Heart right ventricle (tissue), 16 donors: ENCODE data around the gene SPTLC2. TPM values are rescaled to one million over a fixed set of nuclear protein-coding genes. Genes with fewer than 3 reads are reported as not detected.

Experiments
- ATAC-seq, 8 donors: fragments of 200-7000 bp; cut with Tn5 transposase; one replicate each; pipeline ENCODE4 v1.9.1; 2020; ENCODE audit warnings: mild to moderate bottlenecking in 8 of 8, moderate library complexity in 8 of 8, moderate number of reproducible peaks in 1 of 8
- DNase-seq, 2 donors: peaks; one replicate each; pipeline ENCODE4 v3.0.0-alpha.2; 2020
- H3K27ac ChIP-seq, 10 donors: fragments of 200-600 bp; sonication (generic) in 2 of 10; one replicate each; pipeline versions ENCODE4 v1.5.0 to v1.8.0; 2020 to 2022; ENCODE audit warnings: mild to moderate bottlenecking in 3 of 10
- H3K27me3 ChIP-seq, 7 donors: fragments of 200-600 bp; one replicate each; pipeline ENCODE4 v1.8.0; 2021 to 2022; ENCODE audit warnings: mild to moderate bottlenecking in 2 of 7
- H3K36me3 ChIP-seq, 9 donors: fragments of 200-600 bp; sonication (generic) in 1 of 9; one replicate each; pipeline versions ENCODE4 v1.5.0 to v1.8.0; 2020 to 2022; ENCODE audit warnings: mild to moderate bottlenecking in 2 of 9
- H3K4me1 ChIP-seq, 9 donors: fragments of 200-600 bp; sonication (generic) in 1 of 9; one replicate each; pipeline versions ENCODE4 v1.5.0 to v1.8.0; 2020 to 2022; ENCODE audit warnings: mild to moderate bottlenecking in 4 of 9
- H3K4me3 ChIP-seq, 10 donors: fragments of 200-600 bp; sonication (generic) in 2 of 10; one replicate each; pipeline versions ENCODE4 v1.5.0 to v1.8.0; 2020 to 2022; ENCODE audit warnings: mild to moderate bottlenecking in 7 of 10, moderate library complexity in 2 of 10
- H3K9me3 ChIP-seq, 11 donors: fragments of 200-600 bp in 10 of 11; sonication (generic) in 2 of 11; one replicate each; pipeline versions ENCODE4 v1.5.0 to v1.8.0; 2013 to 2022; ENCODE audit warnings: mild to moderate bottlenecking in 2 of 11, control low read depth in 1 of 11, moderate library complexity in 1 of 11
- WGBS, 2 donors: extraction: QIAGEN DNeasy Blood & Tissue Kit; methylation state at CpG; one replicate each; pipeline ENCODE4 v1.1.7; 2013; ENCODE audit warnings: inconsistent platforms in 1 of 2; 5-methylcytosine and 5-hydroxymethylcytosine counted together
- intact Hi-C, 10 donors: fragments of 100-400 bp; cut with DNase I; formaldehyde crosslinking; loops; one replicate each; pipeline versions ENCODE4 v1.11.1 to v1.14.2; 2022
- polyA plus RNA-seq, 2 donors: library from polyadenylated mRNA; stranded (reverse); fragments of 200-250 nt; gene quantifications; one replicate each; pipeline ENCODE4 v1.2.3, GENCODE V29; 2013
- total RNA-seq, 10 donors: library from RNA; stranded (reverse); fragmentation: NEBNext Ultra II Directional in 3 of 10; extraction: Animal tissue kit (Norgen Biotek cat#: 25700) in 3 of 10; gene quantifications; one replicate each; pipeline versions ENCODE4 v1.2.1 to v1.2.4, GENCODE V29; 2021 to 2023
- TF ChIP-seq, protein P1 (sequence below), 9 donors: fragments of 200-600 bp; sonication (generic) in 2 of 9; IDR thresholded peaks; one replicate each; pipeline versions ENCODE4 v1.5.0 to v1.8.0; 2021 to 2022; ENCODE audit warnings: antibody characterized with exemption in 9 of 9, mild to moderate bottlenecking in 5 of 9, moderate library complexity in 1 of 9
- donor health status: Arrhythmogenic right ventricular cardiomyopathy.
- donor health status: ischemic (EF 13 %, LVEDD 7.1; RV severe dilation, severe dysfunction).
- donor health status: healthy with polysubstance abuse.
- donor health status: DM: no; HTN: yes; CAD: no.
- donor health status: DM: no; HTN: no; CAD: no.
- donor health status: ischemic (EF 25% LVEDD 6.9; RV normal size, moderate dysfunction).
- donor health status: ischemic (EF 25% LVEDD 5.7; RV mildly dilated, moderate dysfunction).
- donor health status: healthy.
- donor health status: DM: yes; HTN: yes; CAD: no.
- donor health status: Ischemic cardiomyopathy.
- donor health status: ischemic (EF 35%, LVEDD 5.7; RV mildly dilated, moderate dysfunction).
- donor health status: nonischemic (EF 11% LVEDD 7.7; RV severe dilation, severe dysfunction).
- donor health status: DM: yes; HTN: yes; CAD: no.
- donor health status: PGD.
- donor health status: ischemic (EF 29% LVEDD 5.4; RV normal size, mild dysfunction).
- donor health status: nonischemic (EF 23%, LVEDD 6.1; RV moderate dilation, normal function).

The SPTLC2 gene
- total and polyA plus RNA-seq, 12 donors: 4.7 to 23.5 (median 12.7) TPM

DNA sequence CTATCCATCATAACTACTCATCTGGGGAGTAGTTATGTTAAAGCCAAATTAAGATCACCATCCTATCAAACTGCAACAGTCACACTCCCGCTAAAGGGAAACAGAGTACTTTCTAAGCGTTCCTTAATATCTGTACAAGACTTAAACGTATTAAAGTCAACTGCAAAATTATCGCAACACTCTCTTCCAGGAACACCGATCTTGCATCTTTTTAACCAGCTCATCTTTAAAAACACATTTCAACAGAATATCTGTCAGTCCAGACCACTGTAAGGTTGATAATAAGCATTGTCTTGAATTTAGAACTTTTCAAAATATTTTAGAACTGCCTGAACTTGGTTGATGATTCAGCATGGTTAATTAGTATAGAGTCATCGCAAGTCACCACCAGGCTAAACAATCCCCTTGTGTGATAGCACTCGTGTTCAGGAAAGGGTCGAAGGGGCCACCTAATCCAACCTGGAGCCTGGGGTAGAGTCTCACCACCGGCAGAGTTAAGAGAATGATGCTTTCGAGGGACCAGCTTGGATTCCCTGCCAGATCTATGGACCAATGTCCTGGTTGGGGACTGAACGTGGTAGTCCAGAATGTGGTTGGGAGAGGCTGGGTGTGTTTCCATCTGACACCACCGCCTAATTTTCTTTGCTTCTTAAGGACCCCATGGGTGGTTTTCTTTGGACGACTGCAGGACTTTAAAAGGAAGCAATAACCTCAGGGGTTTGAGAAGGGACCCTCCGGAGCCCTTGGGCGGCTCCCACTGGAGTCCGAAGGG lies 890 bp downstream of the SPTLC2 start:
- WGBS, 2 donors: 6 to 8% methylated on average over 16 of the region's 16 CpGs
- TF ChIP-seq, protein P1, sequence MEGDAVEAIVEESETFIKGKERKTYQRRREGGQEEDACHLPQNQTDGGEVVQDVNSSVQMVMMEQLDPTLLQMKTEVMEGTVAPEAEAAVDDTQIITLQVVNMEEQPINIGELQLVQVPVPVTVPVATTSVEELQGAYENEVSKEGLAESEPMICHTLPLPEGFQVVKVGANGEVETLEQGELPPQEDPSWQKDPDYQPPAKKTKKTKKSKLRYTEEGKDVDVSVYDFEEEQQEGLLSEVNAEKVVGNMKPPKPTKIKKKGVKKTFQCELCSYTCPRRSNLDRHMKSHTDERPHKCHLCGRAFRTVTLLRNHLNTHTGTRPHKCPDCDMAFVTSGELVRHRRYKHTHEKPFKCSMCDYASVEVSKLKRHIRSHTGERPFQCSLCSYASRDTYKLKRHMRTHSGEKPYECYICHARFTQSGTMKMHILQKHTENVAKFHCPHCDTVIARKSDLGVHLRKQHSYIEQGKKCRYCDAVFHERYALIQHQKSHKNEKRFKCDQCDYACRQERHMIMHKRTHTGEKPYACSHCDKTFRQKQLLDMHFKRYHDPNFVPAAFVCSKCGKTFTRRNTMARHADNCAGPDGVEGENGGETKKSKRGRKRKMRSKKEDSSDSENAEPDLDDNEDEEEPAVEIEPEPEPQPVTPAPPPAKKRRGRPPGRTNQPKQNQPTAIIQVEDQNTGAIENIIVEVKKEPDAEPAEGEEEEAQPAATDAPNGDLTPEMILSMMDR (IDR thresholded peaks at IDR 0.05): no peak
- intact Hi-C loops: loop anchor here in 3 of 10 donors (2.0 to 10.0 kb wide), 3 partner anchors 25 to 161 kb away; partner anchors contain the start of genes AHSA1 (in 3 of the 3) and VIPAS39 (in 3 of the 3)
- Histone ChIP-seq H3K27ac (peak overlapping the region; percentile 76 to 94 (median 87)), H3K36me3 (no peaks in the 10 kb centered on the region), H3K27me3 (no peaks in the 10 kb centered on the region), H3K9me3 (no peaks in the 10 kb centered on the region), H3K4me3 (peak overlapping the region; percentile 75 to 98 (median 86)), H3K4me1 (peaks cover 3 to 50% (median 17%) of the 10 kb centered on the region in 9 donors)
- DNase-seq: no peak
- no peak for ATAC-seq

DNA sequence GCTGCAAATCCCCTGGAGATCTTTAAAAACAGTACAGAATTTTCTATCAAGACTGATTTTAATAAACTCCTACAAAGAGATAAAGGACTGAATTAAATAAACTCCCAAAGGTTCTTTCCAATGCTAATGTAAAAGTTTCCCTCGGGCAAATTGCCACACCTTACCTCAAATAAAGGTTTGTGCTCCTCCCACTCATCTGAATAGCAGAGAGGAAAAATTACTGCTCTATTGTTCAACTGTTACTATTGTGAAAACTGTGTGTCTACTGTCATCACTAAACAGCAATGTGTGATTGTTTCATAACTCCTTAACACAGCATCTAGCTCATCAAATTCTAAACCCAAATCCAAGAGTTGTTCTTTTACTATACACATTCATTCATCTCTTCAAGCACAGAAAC lies 3.2 kb downstream of the SPTLC2 start:
- Histone ChIP-seq H3K36me3 (no peaks in the 10 kb centered on the region), H3K27ac (no peak overlapping the region), H3K4me1 (peaks cover 3 to 61% (median 21%) of the 10 kb centered on the region in 9 donors), H3K4me3 (no peak overlapping the region), H3K27me3 (no peaks in the 10 kb centered on the region), H3K9me3 (no peaks in the 10 kb centered on the region)
- intact Hi-C loops: loop anchor here in 2 of 10 donors (10.0 kb wide), 1 partner anchor 158 kb away; the partner anchor contains the start of genes AHSA1 (in 2 of the 2) and VIPAS39 (in 2 of the 2)
- no peak for DNase-seq
- TF ChIP-seq, protein P1 (IDR thresholded peaks at IDR 0.05): no peak
- no peak for ATAC-seq
- WGBS, 2 donors: 39 to 63% methylated on average over 1 of the region's 1 CpG

DNA sequence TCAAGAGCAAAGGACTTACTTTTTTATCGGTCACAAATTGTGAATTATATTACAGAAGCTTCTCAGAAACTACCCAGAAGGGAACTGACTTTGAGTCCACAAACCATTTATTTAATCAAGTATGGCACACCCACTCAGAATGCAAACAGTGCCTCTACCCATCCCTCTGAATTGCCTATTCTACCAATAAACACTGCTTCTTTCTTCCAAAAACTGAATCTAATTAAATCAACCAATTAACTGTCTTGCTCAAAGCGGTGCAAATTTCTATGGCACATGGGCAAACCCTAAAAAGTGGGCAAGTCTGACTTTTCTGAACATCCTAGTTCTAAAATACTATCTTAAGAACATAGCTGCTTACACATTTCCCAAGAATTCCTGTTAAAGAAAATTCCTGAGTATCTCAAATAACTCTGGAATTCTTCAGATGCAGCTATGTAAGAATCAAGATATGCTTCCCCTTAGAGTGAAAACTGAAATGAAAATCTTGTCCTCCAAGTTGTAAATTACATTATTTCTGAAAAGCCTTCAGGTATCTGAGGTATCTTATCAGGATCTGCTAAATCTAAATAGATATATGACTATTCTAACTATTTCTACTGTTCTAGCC lies 4.3 kb downstream of the SPTLC2 start:
- 86 to 98% methylated on average over 2 of the region's 2 CpGs for WGBS, 2 donors
- Histone ChIP-seq H3K4me3 (no peak overlapping the region), H3K36me3 (no peaks in the 10 kb centered on the region), H3K9me3 (no peaks in the 10 kb centered on the region), H3K27me3 (no peaks in the 10 kb centered on the region), H3K27ac (no peak overlapping the region), H3K4me1 (peaks cover 5 to 67% (median 29%) of the 10 kb centered on the region in 9 donors)
- intact Hi-C loops: loop anchor here in 2 of 10 donors (10.0 kb wide), 1 partner anchor 157 kb away; the partner anchor contains the start of genes AHSA1 (in 2 of the 2) and VIPAS39 (in 2 of the 2)
- DNase-seq (no peak), ATAC-seq (no peak)
- TF ChIP-seq, protein P1 (IDR thresholded peaks at IDR 0.05): no peak

DNA sequence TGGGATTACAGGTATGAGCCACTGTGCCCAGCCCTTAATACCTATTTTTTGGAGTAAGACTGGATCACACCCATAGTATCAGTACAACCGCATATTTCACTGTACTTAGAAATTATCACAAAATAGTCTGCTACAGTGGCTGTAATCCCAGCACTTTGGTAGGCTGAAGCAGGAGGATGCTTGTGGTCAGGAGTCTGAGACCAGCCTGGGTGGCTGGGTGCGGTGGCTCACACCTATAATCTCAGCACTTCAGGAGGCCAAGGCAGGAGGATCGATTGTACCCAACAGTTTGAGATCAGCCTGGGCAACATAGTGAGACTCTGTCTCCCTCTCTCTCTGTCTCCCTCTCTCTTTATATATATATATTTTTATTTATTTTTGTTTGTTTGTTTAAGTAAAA lies 5.9 kb downstream of the SPTLC2 start:
- TF ChIP-seq, protein P1 (IDR thresholded peaks at IDR 0.05): no peak
- ATAC-seq (no peak), DNase-seq (no peak)
- Histone ChIP-seq H3K27ac (no peak overlapping the region), H3K4me1 (peaks cover 5 to 76% (median 28%) of the 10 kb centered on the region in 9 donors), H3K4me3 (no peak overlapping the region), H3K27me3 (no peaks in the 10 kb centered on the region), H3K36me3 (no peaks in the 10 kb centered on the region), H3K9me3 (no peaks in the 10 kb centered on the region)
- intact Hi-C loops: loop anchor here in 2 of 10 donors (10.0 kb wide), 1 partner anchor 156 kb away; the partner anchor contains the start of genes AHSA1 (in 2 of the 2) and VIPAS39 (in 2 of the 2)
- 80 to 86% methylated on average over 3 of the region's 3 CpGs for WGBS, 2 donors
